Natural killer cell (primary cell): ENCODE data around the gene PIK3R5. TPM values are rescaled to one million over a fixed set of nuclear protein-coding genes. Genes with fewer than 3 reads are reported as not detected.

ENCODE experiments used
- ATAC-seq, 3 donors: fragments of 150-1000 bp in 2 of 3; fragments of 200-7000 bp in 1 of 3; cut with Tn5 transposase; 1 replicate in 1 of 3; 2 replicates in 2 of 3; pipeline ENCODE4 v1.10.0; 2021; ENCODE audit warnings: mild to moderate bottlenecking in 2 of 3, moderate library complexity in 2 of 3
- DNase-seq, 2 donors: peaks; one replicate each; pipeline versions ENCODE4 v3.0.0 to v3.0.0-alpha.2; 2013 to 2021; ENCODE audit warnings: mixed read lengths in 1 of 2
- H3K27ac ChIP-seq: one replicate; pipeline ENCODE4 v1.5.1; 2013; ENCODE audit warnings: mild to moderate bottlenecking, low read length
- H3K27me3 ChIP-seq: one replicate; pipeline ENCODE4 v1.6.1; 2013; ENCODE audit warnings: low read length; ENCODE audit not compliant: control insufficient read depth, insufficient read depth
- H3K36me3 ChIP-seq: one replicate; pipeline ENCODE4 v1.6.1; 2013; ENCODE audit warnings: low read length; ENCODE audit not compliant: control insufficient read depth, insufficient read depth
- H3K4me1 ChIP-seq: one replicate; pipeline ENCODE4 v1.6.1; 2013; ENCODE audit warnings: low read length; ENCODE audit not compliant: control insufficient read depth, insufficient read depth
- H3K4me3 ChIP-seq: one replicate; pipeline ENCODE4 v1.5.1; 2013; ENCODE audit warnings: low read length
- H3K9me3 ChIP-seq: one replicate; pipeline ENCODE4 v1.6.1; 2013; ENCODE audit warnings: low read length; ENCODE audit not compliant: control insufficient read depth, insufficient read depth
- H3K27ac Mint-ChIP-seq, 2 donors: one replicate each; pipeline ENCODE4 v1.8.0; 2022; ENCODE audit warnings: mild to moderate bottlenecking in 2 of 2, mixed read lengths in 2 of 2, moderate library complexity in 1 of 2
- H3K27me3 Mint-ChIP-seq, 2 donors: one replicate each; pipeline ENCODE4 v1.8.0; 2022; ENCODE audit warnings: low read depth in 2 of 2, mixed read lengths in 2 of 2
- H3K36me3 Mint-ChIP-seq: one replicate; pipeline ENCODE4 v1.8.0; 2022; ENCODE audit warnings: mixed read lengths
- H3K4me1 Mint-ChIP-seq, 2 donors: one replicate each; pipeline ENCODE4 v1.8.0; 2022; ENCODE audit warnings: mixed read lengths in 2 of 2
- H3K4me3 Mint-ChIP-seq: one replicate; pipeline ENCODE4 v1.8.0; 2022; ENCODE audit warnings: mild to moderate bottlenecking, moderate library complexity, mixed read lengths
- H3K9me3 Mint-ChIP-seq, 2 donors: one replicate each; pipeline ENCODE4 v1.8.0; 2022; ENCODE audit warnings: mixed read lengths in 2 of 2
- CTCF ChIP-seq: fragments of 200-600 bp; IDR thresholded peaks from one replicate; pipeline ENCODE4 v1.8.0; 2022; ENCODE audit warnings: antibody characterized with exemption
- WGBS: methylation state at CpG from one replicate; pipeline ENCODE4 v1.1.7; 2013; ENCODE audit warnings: missing lambda C conversion rate; ENCODE audit not compliant: insufficient coverage; 5-methylcytosine and 5-hydroxymethylcytosine counted together
- intact Hi-C: fragments of 100-400 bp; cut with micrococcal nuclease; formaldehyde crosslinking; loops from one replicate; pipeline ENCODE4 v1.14.2; 2022
- total RNA-seq, 4 donors: library from RNA; stranded (reverse); fragments of 120-200 nt in 1 of 4; gene quantifications; one replicate each; pipeline versions ENCODE4 v1.2.3 to v1.2.4, GENCODE V29; 2013 to 2022

The PIK3R5 gene
- total RNA-seq, 3 donors from 2014 or later (not counting 1 experiment from before 2014, with no cell fraction given) = 254 to 364 (median 348) TPM

- Histone ChIP-seq H3K27ac (no peak overlapping the region), H3K9me3 (no peaks in the 10 kb centered on the region), H3K36me3 (no peaks in the 10 kb centered on the region), H3K4me1 (peaks cover 47% of the 10 kb centered on the region), H3K4me3 (no peak overlapping the region), H3K27me3 (no peaks in the 10 kb centered on the region)
- no peaks in the 10 kb centered on the region for H3K27me3 Mint-ChIP-seq
- whole genome bisulfite sequencing = 96% methylated on average over 13 of the region's 14 CpGs
- peaks cover 24 to 27% of the 10 kb centered on the region in 2 donors for H3K4me1 Mint-ChIP-seq
- DNase-seq (no peak), ATAC-seq (no peak)
- no peaks in the 10 kb centered on the region for H3K36me3 Mint-ChIP-seq
- no peak for TF ChIP-seq CTCF
- no peak overlapping the region for H3K4me3 Mint-ChIP-seq
- no peaks in the 10 kb centered on the region for H3K9me3 Mint-ChIP-seq
- no peak overlapping the region for H3K27ac Mint-ChIP-seq
- intact Hi-C loops = no loop called here
These were observed 105.6 kb downstream of the PIK3R5 start for GRCh38 chr17:8859804-8860430.

GRCh38 chr17:8859027-8859803 is 106.3 kb downstream of the PIK3R5 start:
- TF ChIP-seq CTCF = no peak
- H3K9me3 Mint-ChIP-seq = no peaks in the 10 kb centered on the region
- intact Hi-C loops = no loop called here
- Histone ChIP-seq H3K9me3 (no peaks in the 10 kb centered on the region), H3K27me3 (no peaks in the 10 kb centered on the region), H3K4me3 (no peak overlapping the region), H3K4me1 (peaks cover 47% of the 10 kb centered on the region), H3K27ac (no peak overlapping the region), H3K36me3 (no peaks in the 10 kb centered on the region)
- no peak overlapping the region for H3K4me3 Mint-ChIP-seq
- 85% methylated on average over 11 of the region's 11 CpGs for WGBS
- H3K36me3 Mint-ChIP-seq = no peaks in the 10 kb centered on the region
- H3K27me3 Mint-ChIP-seq = no peaks in the 10 kb centered on the region
- no peak overlapping the region for H3K27ac Mint-ChIP-seq
- peaks cover 24 to 27% of the 10 kb centered on the region in 2 donors for H3K4me1 Mint-ChIP-seq
- DNase-seq (no peak), ATAC-seq (no peak)

- peak in 1 of 3 donors; percentile 22 for ATAC-seq
- Histone ChIP-seq H3K27ac (no peak overlapping the region), H3K9me3 (no peaks in the 10 kb centered on the region), H3K4me1 (peaks cover 47% of the 10 kb centered on the region), H3K27me3 (no peaks in the 10 kb centered on the region), H3K4me3 (no peak overlapping the region), H3K36me3 (no peaks in the 10 kb centered on the region)
- Mint-ChIP-seq H3K27me3 (no peaks in the 10 kb centered on the region), H3K9me3 (no peaks in the 10 kb centered on the region), H3K27ac (peak overlapping the region in 1 of 2 donors; percentile 25), H3K4me1 (peaks cover 24 to 27% of the 10 kb centered on the region in 2 donors), H3K4me3 (no peak overlapping the region), H3K36me3 (no peaks in the 10 kb centered on the region)
- intact Hi-C loops = no loop called here
- TF ChIP-seq CTCF = no peak
- WGBS = 0% methylated on average over 4 of the region's 5 CpGs
- DNase-seq = peak in 1 of 2 donors; percentile 31
These were observed 107.6 kb downstream of the PIK3R5 start for GRCh38 chr17:8857919-8858318.
